BJ (cell line): ENCODE data around the gene SETD9. TPM values are rescaled to one million over a fixed set of nuclear protein-coding genes. Genes with fewer than 3 reads are reported as not detected.

Source experiments
- CTCF ChIA-PET: fragments of 350-600 bp; formaldehyde crosslinking; extraction: SDS; loops from one replicate; lab custom pipeline; 2021; ENCODE audit warnings: antibody characterized with exemption, inconsistent platforms; lab: Yijun Ruan, JAX
- POLR2A ChIA-PET: fragments of 300-600 bp; sonication (Branson Sonifier 250); formaldehyde crosslinking; extraction: SDS; loops from one replicate; lab custom pipeline; 2021; ENCODE audit warnings: antibody characterized with exemption; lab: Charles Lee
- DNase-seq: peaks from one replicate; pipeline ENCODE4 v3.0.0-alpha.2; 2011; ENCODE audit warnings: low read depth
- H3K27me3 ChIP-seq: 2 replicates; pipeline ENCODE4 v1.6.0; 2011; ENCODE audit warnings: low read length; ENCODE audit not compliant: control insufficient read depth, insufficient read depth
- H3K36me3 ChIP-seq: 2 replicates; pipeline ENCODE4 v1.5.1; 2011; ENCODE audit warnings: low read length; ENCODE audit not compliant: control insufficient read depth, insufficient read depth
- H3K4me3 ChIP-seq: 2 replicates; pipeline ENCODE4 v1.5.1; 2011; ENCODE audit warnings: low read depth, mild to moderate bottlenecking, control low read depth, low read length
- polyA plus RNA-seq: library from polyadenylated mRNA; depleted of rRNA; stranded (reverse); fragments of >200 nt; gene quantifications from 2 replicates; pipeline ENCODE4 v1.2.3, GENCODE V29; 2011
- TF ChIP-seq, protein P1 (sequence below): IDR thresholded peaks from 2 replicates; pipeline ENCODE4 v1.5.1; 2011; ENCODE audit warnings: low read depth, mild to moderate bottlenecking, control low read depth, inconsistent platforms, low read length, moderate library complexity; ENCODE audit not compliant: insufficient read depth

The SETD9 gene
- polyA plus RNA-seq, 1 experiment = 2.8 TPM

GRCh38 chr5:56947052-56947451 is 37.7 kb downstream of the SETD9 start:
- Histone ChIP-seq H3K4me3 (no peak overlapping the region), H3K27me3 (no peaks in the 10 kb centered on the region), H3K36me3 (peaks cover 3% of the 10 kb centered on the region)
- ChIA-PET POLR2A (no interaction called here), CTCF (no interaction called here)
- TF ChIP-seq, protein P1, sequence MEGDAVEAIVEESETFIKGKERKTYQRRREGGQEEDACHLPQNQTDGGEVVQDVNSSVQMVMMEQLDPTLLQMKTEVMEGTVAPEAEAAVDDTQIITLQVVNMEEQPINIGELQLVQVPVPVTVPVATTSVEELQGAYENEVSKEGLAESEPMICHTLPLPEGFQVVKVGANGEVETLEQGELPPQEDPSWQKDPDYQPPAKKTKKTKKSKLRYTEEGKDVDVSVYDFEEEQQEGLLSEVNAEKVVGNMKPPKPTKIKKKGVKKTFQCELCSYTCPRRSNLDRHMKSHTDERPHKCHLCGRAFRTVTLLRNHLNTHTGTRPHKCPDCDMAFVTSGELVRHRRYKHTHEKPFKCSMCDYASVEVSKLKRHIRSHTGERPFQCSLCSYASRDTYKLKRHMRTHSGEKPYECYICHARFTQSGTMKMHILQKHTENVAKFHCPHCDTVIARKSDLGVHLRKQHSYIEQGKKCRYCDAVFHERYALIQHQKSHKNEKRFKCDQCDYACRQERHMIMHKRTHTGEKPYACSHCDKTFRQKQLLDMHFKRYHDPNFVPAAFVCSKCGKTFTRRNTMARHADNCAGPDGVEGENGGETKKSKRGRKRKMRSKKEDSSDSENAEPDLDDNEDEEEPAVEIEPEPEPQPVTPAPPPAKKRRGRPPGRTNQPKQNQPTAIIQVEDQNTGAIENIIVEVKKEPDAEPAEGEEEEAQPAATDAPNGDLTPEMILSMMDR = no peak
- DNase-seq = no peak

GRCh38 chr5:56950626-56951125 is 41.3 kb downstream of the SETD9 start:
- no peaks in the 10 kb centered on the region for H3K27me3 ChIP-seq
- TF ChIP-seq, protein P1 = no peak
- CTCF ChIA-PET = interaction anchor here (0.7 to 1.7 kb wide), 2 partner anchors 48 to 1262 kb away, joined by 3 to 4 read pairs; no protein-coding TSS in a partner anchor
- H3K4me3 ChIP-seq = peak overlapping the region; percentile 79
- no peaks in the 10 kb centered on the region for H3K36me3 ChIP-seq
- POLR2A ChIA-PET = interaction anchor here (0.6 kb wide), 1 partner anchor 223 kb away, joined by 12 read pairs; the partner anchor contains the start of gene GPBP1
- no peak for DNase-seq

DNA sequence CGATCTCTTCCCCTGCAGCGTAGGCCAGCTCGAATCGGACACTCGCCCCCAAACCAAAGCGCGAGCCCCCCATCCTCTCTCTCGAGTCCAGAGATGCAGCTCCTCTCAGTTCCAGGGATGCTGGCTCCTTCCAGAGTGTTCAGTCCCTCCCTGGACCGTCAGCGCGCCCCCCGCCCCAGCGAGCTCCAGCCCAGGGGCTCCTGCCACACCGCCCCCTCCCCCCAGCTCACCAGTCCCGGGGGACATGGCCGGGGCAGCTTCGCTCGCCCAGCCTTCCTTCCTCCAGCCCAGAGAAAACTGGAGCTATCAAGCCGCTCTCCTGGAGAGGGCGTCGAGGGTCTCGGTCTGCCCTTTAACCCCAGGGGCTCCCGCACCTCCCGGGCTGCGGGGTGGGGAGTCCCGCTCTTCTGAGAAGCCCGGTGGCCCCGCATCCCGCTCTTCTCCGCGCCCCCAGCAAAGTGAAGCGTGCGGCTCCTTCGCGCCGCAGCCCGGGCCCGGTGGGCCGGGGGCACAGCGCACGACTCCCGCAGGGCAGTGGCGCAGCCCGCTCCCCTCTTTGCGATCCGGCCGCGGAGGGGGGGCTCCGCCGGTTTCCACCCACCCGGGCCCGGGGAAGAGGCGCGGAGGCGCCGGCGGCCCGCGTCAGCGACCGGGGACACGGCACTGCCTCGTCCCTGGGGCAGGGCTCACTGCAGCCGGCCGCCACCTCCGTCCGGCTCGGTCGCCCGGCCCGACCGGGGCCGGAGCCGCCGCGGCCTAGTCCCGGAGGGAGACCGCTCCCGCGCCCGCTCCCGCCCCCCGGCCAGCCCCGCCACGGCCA is 41.9 kb downstream of the SETD9 start:
- Histone ChIP-seq H3K27me3 (peaks cover 1% of the 10 kb centered on the region; the same call in 1 of the 2 replicates), H3K36me3 (no peaks in the 10 kb centered on the region), H3K4me3 (peak overlapping the region; percentile 79)
- CTCF ChIA-PET = interaction anchor here (0.7 kb wide), 1 partner anchor 1263 kb away, joined by 3 read pairs; no protein-coding TSS in a partner anchor
- TF ChIP-seq, protein P1 = no peak
- DNase-seq = no peak
- POLR2A ChIA-PET = interaction anchor here (0.6 kb wide), 2 partner anchors 121 to 222 kb away, joined by 9 to 12 read pairs; partner anchors contain the start of gene GPBP1

DNA sequence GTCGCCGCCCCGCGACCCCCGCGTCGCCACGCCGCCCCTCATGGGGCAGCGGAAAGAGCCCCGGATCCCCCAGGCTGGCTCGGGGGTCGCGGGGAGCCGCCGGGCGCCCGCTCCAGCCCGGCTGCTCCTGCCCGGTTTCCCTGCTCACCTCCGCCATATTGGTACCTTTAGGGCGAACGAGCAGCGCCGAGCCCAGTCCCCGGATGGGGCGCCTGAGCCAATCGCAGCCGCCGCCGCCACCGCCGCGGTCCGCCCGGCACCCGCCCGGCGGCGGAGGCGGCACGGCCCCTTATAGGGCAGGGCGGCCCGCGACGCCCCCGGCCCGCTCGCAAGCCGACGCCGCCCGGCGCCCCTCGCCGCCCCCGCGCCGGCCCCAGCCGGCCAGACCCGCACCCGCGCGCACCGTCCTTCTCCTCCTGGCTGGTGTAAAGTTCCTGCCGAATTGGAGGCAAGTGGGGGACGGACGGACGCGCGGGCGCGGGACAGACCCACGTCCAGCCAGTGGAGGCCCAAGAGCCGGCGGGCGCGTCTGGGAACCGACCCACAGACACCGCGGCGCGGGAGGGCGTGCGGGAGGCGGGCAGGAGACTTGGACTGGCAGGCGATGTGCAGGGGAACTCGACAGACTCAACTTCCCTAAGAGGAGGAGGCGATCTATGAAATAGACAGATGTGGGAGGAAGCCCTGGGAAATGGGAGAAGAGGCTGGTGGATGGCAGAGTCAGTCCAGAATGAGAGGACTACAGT is 42.7 kb downstream of the SETD9 start, which contains the start of gene MIER3:
Gene MIER3, minus strand, starts transcription at position 178 of the 746 bp plus-strand sequence. Its CDS starts 21 bp downstream, at position 157.
- Histone ChIP-seq H3K36me3 (no peaks in the 10 kb centered on the region), H3K27me3 (peaks cover 1% of the 10 kb centered on the region; the same call in 1 of the 2 replicates), H3K4me3 (peak within 1 kb of the TSS; percentile 79)
- DNase-seq = no peak
- ChIA-PET CTCF (no interaction called here), POLR2A (no interaction called here)
- TF ChIP-seq, protein P1 = no peak
